ENCODE data around the gene SCYGR1.

SCYGR1 gene

DNA sequence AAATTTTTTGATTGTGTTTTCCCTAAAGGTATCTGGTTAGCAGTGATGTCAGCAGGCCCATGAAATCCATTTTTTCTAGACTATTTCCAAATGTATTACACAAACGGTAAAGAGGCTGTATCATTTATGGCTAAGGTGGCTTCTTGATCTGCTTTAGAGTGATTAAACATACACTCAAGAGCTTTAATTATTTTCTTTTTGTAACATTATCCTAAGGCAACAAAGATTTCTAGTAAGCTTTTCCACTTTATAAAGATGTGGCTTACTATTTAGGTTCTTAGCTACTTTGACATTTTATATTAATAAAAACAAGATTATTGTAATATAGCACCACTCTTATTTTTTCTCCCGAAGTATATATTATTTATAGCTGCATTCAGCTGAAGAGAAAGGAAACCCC is 46.2 kb downstream of the SCYGR1 start:
- H2BK12ac ChIP-seq (ENCODE audit: low read length) = no peak overlapping the region
- H2BK120ac ChIP-seq (ENCODE audit: insufficient read depth, low read length, poor library complexity) = no peak overlapping the region
- H3K9ac ChIP-seq (ENCODE audit: low read length) = no peak overlapping the region
- H2BK5ac ChIP-seq (ENCODE audit: low read depth, low read length, poor library complexity) = no peak overlapping the region
- no peak overlapping the region for H3K4ac ChIP-seq (ENCODE audit: low read depth, low read length)
- no peak overlapping the region for H3K23ac ChIP-seq (ENCODE audit: low read length)
- no peak for DNase-seq
- no peak overlapping the region for H3K14ac ChIP-seq (ENCODE audit: low read length)
- no peak overlapping the region for H3K27ac ChIP-seq (ENCODE audit: low read depth, low read length)
- H3K4me3 ChIP-seq (ENCODE audit: low read depth, low read length) = no peak overlapping the region
- H3K18ac ChIP-seq (ENCODE audit: low read length) = no peak overlapping the region
- no peaks in the 10 kb centered on the region for H3K79me2 ChIP-seq (ENCODE audit: control insufficient read depth, insufficient read depth, low read length, poor library complexity)
- no CpG with 5 or more reads among the region's 2 CpGs for WGBS (ENCODE audit: extremely low coverage, insufficient coverage, insufficient read length)
- H2AFZ ChIP-seq (ENCODE audit: insufficient read depth, low read length, poor library complexity) = no peak overlapping the region
- H4K91ac ChIP-seq (ENCODE audit: low read depth, low read length) = no peak overlapping the region
- no peak overlapping the region for H4K12ac ChIP-seq (ENCODE audit: low read depth, low read length)
- no peak overlapping the region for H2AK5ac ChIP-seq (ENCODE audit: low read length)
- H3K9me3 ChIP-seq (ENCODE audit: insufficient read depth, low read depth, low read length) = no peaks in the 10 kb centered on the region
- no peak overlapping the region for H4K8ac ChIP-seq (ENCODE audit: low read depth, low read length)
- no peaks in the 10 kb centered on the region for H3K27me3 ChIP-seq (ENCODE audit: insufficient read depth, low read length)
- H3K36me3 ChIP-seq (ENCODE audit: control insufficient read depth in 1 of 2, insufficient read depth in 2 of 2, low read length in 2 of 2) = peaks cover 2 to 3% of the 10 kb centered on the region in 2 experiments
- H3K4me2 ChIP-seq (ENCODE audit: low read length) = no peak overlapping the region
- no peaks in the 10 kb centered on the region for H3K79me1 ChIP-seq (ENCODE audit: low read length)
- no peaks in the 10 kb centered on the region for H3K4me1 ChIP-seq (ENCODE audit: control insufficient read depth in 1 of 2, insufficient read depth in 2 of 2, low read length in 2 of 2)

DNA sequence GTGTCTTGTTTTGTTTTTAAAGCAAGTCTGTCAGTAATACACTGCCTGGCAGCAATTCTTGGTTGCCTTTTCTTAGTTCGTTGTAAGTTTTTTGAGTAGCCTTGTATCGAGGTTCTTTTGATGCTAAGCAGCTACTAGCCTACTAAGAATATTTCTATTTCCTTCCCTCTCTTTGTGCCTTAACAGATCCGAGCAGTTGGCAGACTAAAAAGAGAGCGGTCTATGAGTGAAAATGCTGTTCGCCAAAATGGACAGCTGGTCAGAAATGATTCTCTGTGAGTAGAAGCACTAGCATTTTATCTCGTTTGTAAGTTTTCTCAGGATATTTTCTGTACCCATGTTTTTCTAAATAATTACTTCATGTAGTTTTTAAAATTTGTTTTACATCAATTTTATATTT is 47.6 kb downstream of the SCYGR1 start:
- no peak overlapping the region for H4K8ac ChIP-seq (ENCODE audit: low read depth, low read length)
- no peak overlapping the region for H4K91ac ChIP-seq (ENCODE audit: low read depth, low read length)
- no peak overlapping the region for H3K14ac ChIP-seq (ENCODE audit: low read length)
- H3K18ac ChIP-seq (ENCODE audit: low read length) = no peak overlapping the region
- no peak for DNase-seq
- WGBS (ENCODE audit: extremely low coverage, insufficient coverage, insufficient read length) = no CpG with 5 or more reads among the region's 6 CpGs
- peaks cover 2 to 5% of the 10 kb centered on the region in 2 experiments for H3K36me3 ChIP-seq (ENCODE audit: control insufficient read depth in 1 of 2, insufficient read depth in 2 of 2, low read length in 2 of 2)
- no peak overlapping the region for H2BK12ac ChIP-seq (ENCODE audit: low read length)
- no peaks in the 10 kb centered on the region for H3K79me1 ChIP-seq (ENCODE audit: low read length)
- no peaks in the 10 kb centered on the region for H3K9me3 ChIP-seq (ENCODE audit: insufficient read depth, low read depth, low read length)
- no peak overlapping the region for H2BK120ac ChIP-seq (ENCODE audit: insufficient read depth, low read length, poor library complexity)
- H3K4me3 ChIP-seq (ENCODE audit: low read depth, low read length) = no peak overlapping the region
- no peak overlapping the region for H2BK5ac ChIP-seq (ENCODE audit: low read depth, low read length, poor library complexity)
- H2AFZ ChIP-seq (ENCODE audit: insufficient read depth, low read length, poor library complexity) = no peak overlapping the region
- no peak overlapping the region for H3K9ac ChIP-seq (ENCODE audit: low read length)
- H3K27me3 ChIP-seq (ENCODE audit: insufficient read depth, low read length) = no peaks in the 10 kb centered on the region
- no peak overlapping the region for H4K12ac ChIP-seq (ENCODE audit: low read depth, low read length)
- H2AK5ac ChIP-seq (ENCODE audit: low read length) = no peak overlapping the region
- H3K27ac ChIP-seq (ENCODE audit: low read depth, low read length) = no peak overlapping the region
- H3K4ac ChIP-seq (ENCODE audit: low read depth, low read length) = no peak overlapping the region
- no peak overlapping the region for H3K23ac ChIP-seq (ENCODE audit: low read length)
- H3K79me2 ChIP-seq (ENCODE audit: control insufficient read depth, insufficient read depth, low read length, poor library complexity) = no peaks in the 10 kb centered on the region
- no peaks in the 10 kb centered on the region for H3K4me1 ChIP-seq (ENCODE audit: control insufficient read depth in 1 of 2, insufficient read depth in 2 of 2, low read length in 2 of 2)
- no peak overlapping the region for H3K4me2 ChIP-seq (ENCODE audit: low read length)

DNA sequence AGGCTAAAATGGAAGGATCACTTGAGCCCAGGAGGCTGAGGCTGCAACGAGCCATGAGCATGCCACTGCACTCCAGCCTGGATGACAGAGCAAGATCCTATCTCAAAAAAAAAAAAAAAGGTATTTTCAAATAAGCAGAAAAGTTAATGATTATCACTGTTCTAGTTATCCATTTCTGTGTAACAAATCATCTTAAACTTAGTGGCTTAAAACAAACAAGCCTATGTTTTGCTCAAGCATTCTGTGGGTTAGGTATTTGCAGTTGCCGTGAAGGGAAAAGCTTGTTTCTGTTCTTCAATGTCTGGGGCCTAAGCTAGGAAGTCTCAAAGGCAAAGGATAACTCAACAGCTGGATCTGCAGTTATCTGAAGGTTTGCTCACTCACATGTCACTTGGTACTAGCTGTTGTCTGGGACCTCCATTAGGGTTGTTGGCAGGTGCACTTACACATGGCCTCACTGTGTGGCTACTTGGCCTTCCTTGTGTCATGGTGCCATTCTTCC is 48.6 kb downstream of the SCYGR1 start:
- DNase-seq = no peak
- Histone ChIP-seq H3K4ac (ENCODE audit: low read depth, low read length) (no peak overlapping the region), H3K18ac (ENCODE audit: low read length) (no peak overlapping the region), H3K79me2 (ENCODE audit: control insufficient read depth, insufficient read depth, low read length, poor library complexity) (no peaks in the 10 kb centered on the region), H3K4me2 (ENCODE audit: low read length) (no peak overlapping the region), H4K91ac (ENCODE audit: low read depth, low read length) (no peak overlapping the region), H3K9me3 (ENCODE audit: insufficient read depth, low read depth, low read length) (no peaks in the 10 kb centered on the region), H3K27me3 (ENCODE audit: insufficient read depth, low read length) (no peaks in the 10 kb centered on the region), H3K14ac (ENCODE audit: low read length) (no peak overlapping the region), H2AFZ (ENCODE audit: insufficient read depth, low read length, poor library complexity) (no peak overlapping the region), H3K79me1 (ENCODE audit: low read length) (no peaks in the 10 kb centered on the region), H3K9ac (ENCODE audit: low read length) (no peak overlapping the region), H3K27ac (ENCODE audit: low read depth, low read length) (no peak overlapping the region), H3K4me3 (ENCODE audit: low read depth, low read length) (no peak overlapping the region), H4K8ac (ENCODE audit: low read depth, low read length) (no peak overlapping the region), H2BK12ac (ENCODE audit: low read length) (no peak overlapping the region), H2BK5ac (ENCODE audit: low read depth, low read length, poor library complexity) (no peak overlapping the region), H3K23ac (ENCODE audit: low read length) (no peak overlapping the region), H2BK120ac (ENCODE audit: insufficient read depth, low read length, poor library complexity) (no peak overlapping the region), H4K12ac (ENCODE audit: low read depth, low read length) (no peak overlapping the region), H3K36me3 (ENCODE audit: control insufficient read depth in 1 of 2, insufficient read depth in 2 of 2, low read length in 2 of 2) (peaks cover 2 to 5% of the 10 kb centered on the region in 2 experiments), H3K4me1 (ENCODE audit: control insufficient read depth in 1 of 2, insufficient read depth in 2 of 2, low read length in 2 of 2) (no peaks in the 10 kb centered on the region), H2AK5ac (ENCODE audit: low read length) (no peak overlapping the region)
- WGBS (ENCODE audit: extremely low coverage, insufficient coverage, insufficient read length) = no CpG with 5 or more reads among the region's 2 CpGs

All from trophoblast cell (in vitro differentiated cells and primary cell).